KBM-7 (cell line): ENCODE results near the gene PDZRN4.

Source experiments
- DNase-seq: peaks from one replicate; pipeline ENCODE4 v3.0.0-alpha.2; 2015
- in situ Hi-C: fragments of 300-500 bp; cut with MboI; formaldehyde crosslinking; loops from 2 replicates; pipeline ENCODE4 v1.14.3; 2020; ENCODE audit warnings: low sequenced_read_pairs, low pct_unique_long_range_greater_than_20kb, mixed read lengths

Gene PDZRN4

DNA sequence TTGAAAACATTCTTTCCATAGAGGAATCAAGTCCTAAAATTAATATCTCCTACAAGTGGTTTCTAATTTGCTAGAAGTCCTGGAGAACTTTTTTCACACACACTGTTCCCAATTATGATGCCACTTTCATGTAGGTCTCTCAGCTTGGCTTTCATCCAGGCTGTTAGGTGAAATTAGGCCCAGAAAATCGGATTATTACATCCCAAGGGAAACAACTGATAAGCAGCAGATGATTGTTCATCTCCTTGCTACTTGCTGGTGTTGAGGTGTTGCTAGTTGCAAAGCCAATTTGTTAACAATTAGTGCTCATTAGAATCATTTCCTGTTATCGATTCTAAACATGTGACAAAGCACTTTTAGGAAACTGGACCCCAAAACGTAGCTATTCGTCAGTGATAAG lies 248.0 kb downstream of the PDZRN4 start:
- DNase-seq, result no peak
- in situ Hi-C loops, result no loop called here

- in situ Hi-C loops, result no loop called here
- no peak for DNase-seq
Measured at GRCh38 chr12:41437563-41437962, 249.4 kb downstream of the PDZRN4 start.

- in situ Hi-C loops, result no loop called here
- no peak for DNase-seq
Measured at GRCh38 chr12:41438854-41439541, 250.9 kb downstream of the PDZRN4 start.

GRCh38 chr12:41439801-41440200 lies 251.7 kb downstream of the PDZRN4 start:
- in situ Hi-C loops, result no loop called here
- no peak for DNase-seq

DNA sequence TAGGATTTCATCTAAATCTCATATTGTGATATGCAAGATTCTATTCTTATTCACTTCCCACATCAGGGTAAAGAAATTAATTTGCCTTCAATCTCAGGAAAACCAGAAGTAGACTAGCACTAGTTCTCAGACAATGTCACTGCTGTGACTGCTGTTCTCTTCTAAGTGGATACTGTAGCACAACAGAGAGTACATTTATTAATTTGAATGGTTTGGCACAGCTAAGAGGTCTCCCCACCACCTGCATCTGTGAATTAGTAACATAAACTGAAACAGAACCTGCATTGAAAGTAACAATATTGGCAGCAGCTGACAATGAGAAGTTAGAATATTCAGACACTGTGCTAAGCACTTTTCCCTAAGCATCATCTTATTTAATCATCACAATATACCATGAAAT lies 253.1 kb downstream of the PDZRN4 start:
- in situ Hi-C loops, result no loop called here

DNA sequence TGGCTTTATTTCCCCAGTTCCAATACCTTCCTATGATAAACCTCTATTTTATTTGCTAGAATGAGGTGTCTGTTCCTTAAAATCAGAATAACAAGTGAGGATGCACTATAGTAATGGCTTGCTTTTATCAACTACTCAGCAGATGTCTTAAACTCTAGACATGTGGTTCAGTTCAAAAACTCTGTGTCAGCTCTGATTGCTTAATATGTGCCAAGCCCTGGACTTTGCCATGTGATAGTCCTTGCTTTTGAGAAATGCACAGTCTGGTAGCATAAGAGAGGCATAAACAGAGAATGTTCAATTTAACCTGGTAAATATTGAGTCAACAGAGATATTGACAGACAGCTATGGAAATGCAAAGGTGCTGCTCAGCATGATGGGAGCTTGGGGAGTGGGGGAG lies 254.8 kb downstream of the PDZRN4 start:
- no peak for DNase-seq
- in situ Hi-C loops, result no loop called here

More for the DNA sequence above, 253.1 kb downstream of the PDZRN4 start:
- DNase-seq, result no peak

- in situ Hi-C loops, result no loop called here
- no peak for DNase-seq
Measured at GRCh38 chr12:41443690-41444089, 255.6 kb downstream of the PDZRN4 start.

DNA sequence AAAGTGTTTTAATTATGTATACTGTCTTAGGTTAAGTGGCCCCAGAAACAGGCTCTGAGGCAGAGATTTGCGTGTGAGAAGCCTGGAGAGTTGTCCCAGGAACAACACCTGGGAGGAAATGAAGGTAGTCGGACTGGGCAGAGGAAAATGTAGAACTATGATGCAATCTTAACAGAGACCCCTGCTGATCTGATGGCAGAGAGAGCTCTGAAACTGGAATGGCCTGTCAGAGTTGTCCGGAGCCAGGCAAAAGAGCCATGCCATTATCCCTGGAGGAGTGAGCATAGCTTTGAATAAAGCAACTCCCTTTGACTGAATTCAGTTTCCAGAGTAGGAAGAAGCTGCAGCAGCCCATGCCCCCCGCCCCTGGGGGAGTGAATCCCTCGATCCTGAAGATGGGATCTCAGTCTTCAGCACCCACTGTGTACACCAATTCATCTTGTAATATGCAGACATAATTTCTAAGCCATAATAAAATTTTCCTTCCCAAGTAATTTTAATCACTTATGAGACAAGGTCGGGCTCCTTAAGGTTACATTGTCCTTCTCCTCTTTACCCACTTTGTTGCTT lies 264.8 kb downstream of the PDZRN4 start:
- in situ Hi-C loops, result no loop called here
- DNase-seq, result no peak

GRCh38 chr12:41453409-41453808 lies 265.3 kb downstream of the PDZRN4 start:
- no peak for DNase-seq
- in situ Hi-C loops, result no loop called here

DNA sequence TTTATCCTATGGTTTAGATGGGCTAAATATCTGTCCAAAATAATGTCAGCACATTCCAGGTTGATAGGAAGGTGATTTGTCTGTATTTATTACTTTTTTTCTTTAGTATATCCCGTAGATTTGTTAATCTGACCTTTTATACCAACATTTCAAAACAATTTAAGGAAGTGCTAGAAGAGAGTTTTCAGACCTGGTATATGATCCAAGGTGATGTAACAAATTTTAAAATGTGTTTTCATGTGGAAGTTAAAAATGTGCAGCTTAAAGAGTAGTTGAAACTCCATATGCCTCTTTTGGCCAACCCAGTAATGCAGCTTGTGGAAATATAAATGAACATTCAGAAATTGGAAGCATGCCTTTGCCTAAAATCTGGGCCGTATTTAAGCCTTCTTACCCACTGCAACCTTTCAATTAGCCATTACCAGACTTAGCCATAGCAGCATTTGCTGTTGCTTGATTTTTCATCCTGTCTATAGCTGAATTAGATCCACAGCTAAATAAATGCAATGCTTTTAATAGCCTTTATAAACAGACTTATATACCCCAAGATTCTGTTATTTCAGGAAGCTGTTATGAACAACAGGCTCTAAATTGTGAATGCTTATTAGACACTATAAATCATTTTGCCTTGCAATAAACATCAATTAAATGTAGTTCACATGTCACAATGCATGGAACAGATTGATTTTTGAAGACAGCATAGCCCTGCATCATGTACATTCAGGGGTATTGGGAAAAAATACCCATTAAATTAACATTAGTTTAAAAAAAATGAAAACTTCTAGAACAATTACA lies 271.2 kb downstream of the PDZRN4 start:
- no peak for DNase-seq
- in situ Hi-C loops, result no loop called here

DNA sequence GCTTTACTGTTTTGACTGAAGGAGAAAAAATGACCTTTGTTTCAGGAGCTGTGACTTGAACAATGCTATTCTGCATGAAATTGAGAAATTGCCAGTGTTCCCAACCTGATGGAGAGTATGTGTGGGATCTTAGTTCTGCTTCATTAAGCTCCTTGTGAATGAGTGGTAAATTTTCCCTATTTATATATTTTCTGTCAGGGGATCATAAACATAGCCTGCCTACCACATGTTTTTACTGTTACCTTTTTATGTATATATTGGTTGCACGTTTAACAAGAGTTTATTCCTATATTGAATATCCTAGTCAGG lies 271.7 kb downstream of the PDZRN4 start:
- no peak for DNase-seq
- in situ Hi-C loops, result no loop called here

DNA sequence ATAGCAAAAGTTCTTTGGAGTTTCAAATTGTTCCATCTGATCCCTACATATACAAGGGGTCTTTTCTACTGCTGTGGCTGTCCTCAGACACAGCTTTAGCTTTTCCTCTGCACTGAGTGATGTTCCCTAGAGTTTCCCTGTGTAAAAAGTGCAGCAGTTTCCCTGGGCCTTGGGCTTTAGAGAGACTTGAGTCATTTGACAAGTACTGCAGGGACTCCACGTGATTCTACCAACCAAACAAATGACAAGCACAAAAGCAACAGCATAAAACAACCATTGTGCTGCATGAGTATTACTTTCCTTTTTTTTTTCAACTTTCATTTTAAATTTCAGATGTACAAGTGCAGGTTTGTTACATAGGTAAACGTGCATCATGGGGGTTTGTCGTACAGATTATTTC lies 272.8 kb downstream of the PDZRN4 start:
- no peak for DNase-seq
- in situ Hi-C loops, result no loop called here

DNA sequence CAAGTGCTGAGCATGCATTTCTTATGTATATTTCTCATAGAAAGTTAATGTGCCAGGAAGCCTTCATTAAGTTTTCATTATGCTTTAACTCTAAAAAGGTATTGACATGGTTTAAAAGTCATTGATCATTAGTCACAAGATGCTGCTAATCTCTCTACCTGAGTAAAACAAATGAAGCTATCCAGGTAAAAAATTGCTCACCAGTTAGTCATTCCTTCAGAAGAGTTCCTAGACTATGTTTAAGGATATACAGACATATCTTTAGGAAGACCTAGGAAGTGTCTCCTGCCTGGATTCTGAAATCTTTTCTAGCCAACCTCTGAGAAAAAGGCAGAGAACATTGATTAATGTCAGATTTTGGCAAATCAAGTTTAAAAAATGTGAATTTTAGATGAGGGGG lies 274.2 kb downstream of the PDZRN4 start:
- DNase-seq, result no peak
- in situ Hi-C loops, result no loop called here

- in situ Hi-C loops, result no loop called here
- DNase-seq, result no peak
Measured at GRCh38 chr12:41465526-41465925, 277.4 kb downstream of the PDZRN4 start.

DNA sequence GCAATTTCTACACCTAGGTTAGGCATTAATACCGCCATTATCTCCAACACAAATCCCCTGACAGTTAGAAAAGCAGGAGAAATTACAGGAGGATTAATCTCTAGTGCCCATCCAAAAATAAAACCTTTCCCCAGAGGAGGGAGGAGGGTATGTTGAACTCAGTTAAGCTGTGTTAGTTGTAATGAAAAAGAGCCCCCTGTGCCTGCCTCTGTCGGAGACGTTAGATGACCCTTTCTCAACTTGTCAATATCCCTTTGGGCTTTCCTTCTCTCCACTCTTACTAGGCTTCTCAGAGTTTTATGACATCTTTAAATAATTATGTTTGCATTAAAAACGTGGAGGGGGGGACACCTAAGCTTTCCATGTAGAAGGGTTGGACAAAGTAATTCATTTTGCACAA lies 278.2 kb downstream of the PDZRN4 start:
- DNase-seq, result no peak
- in situ Hi-C loops, result no loop called here

DNA sequence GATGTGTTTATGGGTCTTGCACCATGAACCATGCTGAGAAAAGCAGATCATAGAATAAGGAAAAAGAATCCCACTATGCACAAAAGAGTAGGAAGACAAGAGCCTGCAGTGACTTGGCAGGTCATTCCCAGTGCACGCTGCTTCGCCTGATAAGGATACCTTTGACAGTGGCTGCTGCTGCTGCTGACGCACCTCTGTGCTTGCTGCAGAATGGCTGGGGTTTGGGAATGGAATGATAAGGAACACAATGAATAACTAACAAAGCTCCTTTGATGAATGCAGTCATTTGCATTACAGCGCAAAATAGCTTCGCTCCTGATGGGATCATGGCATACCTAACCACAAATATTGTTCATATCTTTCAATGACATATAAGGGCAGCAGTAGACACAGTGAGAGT lies 278.7 kb downstream of the PDZRN4 start:
- in situ Hi-C loops, result no loop called here

DNA sequence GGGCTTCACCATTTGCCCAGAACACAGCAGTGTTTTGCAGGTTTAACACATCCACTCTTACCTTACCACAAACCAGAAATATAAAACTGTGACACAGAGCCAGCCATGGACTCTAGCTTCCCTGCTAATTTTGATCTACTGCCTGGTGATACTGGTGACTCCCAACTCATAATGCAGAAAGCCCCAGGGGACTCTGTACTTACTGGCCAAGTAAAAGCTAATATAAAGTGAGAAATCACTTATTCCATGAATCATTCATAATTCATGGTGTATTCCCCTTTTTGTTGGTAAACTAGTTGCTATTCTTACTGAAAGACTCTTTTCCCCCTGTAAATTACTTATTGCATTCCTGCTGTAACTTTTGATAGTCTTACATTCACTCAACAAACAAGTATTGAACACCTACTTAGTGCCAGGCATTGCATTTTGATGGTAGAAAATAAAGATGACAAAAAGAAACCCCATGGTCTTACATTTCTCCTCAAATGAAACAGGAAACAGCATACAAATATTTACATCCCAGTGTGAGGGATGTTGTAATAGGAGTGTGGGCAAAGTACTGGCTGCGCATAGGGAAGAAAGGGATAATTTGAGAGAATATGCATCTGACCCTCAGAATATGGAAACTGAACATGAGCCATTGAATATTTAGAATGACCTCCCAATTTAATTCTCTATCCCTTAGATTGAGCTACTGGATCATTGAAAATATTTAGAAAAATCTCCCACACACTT lies 279.6 kb downstream of the PDZRN4 start:
- DNase-seq, result no peak
- in situ Hi-C loops, result no loop called here

More for the DNA sequence above, 278.7 kb downstream of the PDZRN4 start:
- DNase-seq, result no peak

DNA sequence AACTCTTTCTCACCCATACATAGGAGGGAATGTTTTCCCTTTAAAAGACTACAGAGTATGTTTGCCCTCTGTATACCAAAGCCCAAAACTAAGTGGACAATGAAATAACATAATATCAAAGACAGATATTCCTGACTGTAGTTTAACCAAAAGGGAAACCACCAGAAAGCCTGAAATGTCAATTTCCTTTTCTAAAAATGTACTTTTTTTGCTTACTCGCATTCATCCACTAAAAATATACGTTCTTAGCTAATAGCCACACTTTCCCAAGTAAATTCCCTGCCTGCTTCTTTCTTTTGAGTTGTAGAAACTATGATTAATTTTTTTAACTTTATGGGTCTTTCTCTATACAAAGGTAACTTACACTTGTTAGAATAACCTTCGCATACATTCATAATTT lies 280.2 kb downstream of the PDZRN4 start:
- in situ Hi-C loops, result no loop called here
- no peak for DNase-seq

DNA sequence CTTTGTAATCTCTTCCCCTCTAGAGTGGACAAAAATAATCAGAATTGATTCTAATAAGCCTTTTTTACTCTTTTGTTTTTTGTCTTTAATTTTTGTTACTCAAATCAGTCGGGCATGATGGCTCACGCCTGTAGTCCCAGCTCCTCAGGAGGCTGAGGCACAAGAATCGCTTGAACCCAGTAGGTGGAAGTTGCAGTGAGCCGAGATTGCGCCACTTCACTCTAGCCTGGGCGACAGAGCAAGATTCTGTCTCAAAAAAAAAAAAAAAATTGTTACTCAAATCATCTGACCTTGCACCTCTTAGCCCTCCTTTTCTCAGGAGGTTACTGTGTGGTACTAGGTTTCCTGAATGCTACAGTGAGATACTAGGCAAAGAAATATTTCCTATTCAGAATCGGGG lies 280.6 kb downstream of the PDZRN4 start:
- no peak for DNase-seq
- in situ Hi-C loops, result no loop called here

DNA sequence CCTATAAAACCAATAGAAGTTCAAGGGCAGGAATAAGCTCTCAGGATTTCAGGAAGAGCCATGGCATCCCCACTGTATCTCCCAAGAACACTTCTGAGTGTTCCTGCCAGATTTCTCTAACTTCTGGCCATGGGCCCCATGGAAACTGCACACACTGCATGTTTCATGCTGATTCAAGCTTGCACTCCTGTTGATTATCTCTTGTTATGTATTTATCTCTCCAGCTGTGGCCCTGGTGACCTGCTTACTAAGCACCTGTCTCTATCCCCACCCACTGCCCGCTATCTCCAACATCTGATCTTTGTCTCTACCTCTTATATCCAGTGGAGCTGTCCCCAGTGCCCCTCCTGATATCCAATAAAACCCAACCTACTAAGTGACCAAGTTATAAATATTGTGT lies 285.3 kb downstream of the PDZRN4 start:
- no peak for DNase-seq
- in situ Hi-C loops, result no loop called here
